Nephron (organoid): ENCODE measurements around the gene GUK1.

ENCODE experiments used
- H3K27ac Mint-ChIP-seq, 3 experiments: 2 replicates each; pipeline ENCODE4 v1.8.0; 2020; ENCODE audit warnings: mixed read lengths in 3 of 3, mild to moderate bottlenecking in 2 of 3, moderate library complexity in 1 of 3
- H3K27me3 Mint-ChIP-seq: 2 replicates; pipeline ENCODE4 v1.8.0; 2021; ENCODE audit warnings: low read depth, mild to moderate bottlenecking, moderate library complexity, mixed read lengths
- H3K36me3 Mint-ChIP-seq: 2 replicates; pipeline ENCODE4 v1.8.0; 2020; ENCODE audit warnings: low read depth, mixed read lengths
- H3K4me1 Mint-ChIP-seq: 2 replicates; pipeline ENCODE4 v1.8.0; 2020; ENCODE audit warnings: mixed read lengths
- H3K4me3 Mint-ChIP-seq, 3 experiments: 2 replicates each; pipeline ENCODE4 v1.8.0; 2020; ENCODE audit warnings: mild to moderate bottlenecking in 3 of 3, mixed read lengths in 3 of 3, moderate library complexity in 2 of 3
- H3K9me3 Mint-ChIP-seq: 2 replicates; pipeline ENCODE4 v1.8.0; 2020; ENCODE audit warnings: mixed read lengths
- TF ChIP-seq, protein P1 (sequence below), 3 experiments: fragments of 200-600 bp; sonication (generic); IDR thresholded peaks; one replicate each; pipeline ENCODE4 v1.5.0; 2021; ENCODE audit warnings: antibody characterized with exemption in 3 of 3; ENCODE audit not compliant: unreplicated experiment in 3 of 3

Gene GUK1

DNA sequence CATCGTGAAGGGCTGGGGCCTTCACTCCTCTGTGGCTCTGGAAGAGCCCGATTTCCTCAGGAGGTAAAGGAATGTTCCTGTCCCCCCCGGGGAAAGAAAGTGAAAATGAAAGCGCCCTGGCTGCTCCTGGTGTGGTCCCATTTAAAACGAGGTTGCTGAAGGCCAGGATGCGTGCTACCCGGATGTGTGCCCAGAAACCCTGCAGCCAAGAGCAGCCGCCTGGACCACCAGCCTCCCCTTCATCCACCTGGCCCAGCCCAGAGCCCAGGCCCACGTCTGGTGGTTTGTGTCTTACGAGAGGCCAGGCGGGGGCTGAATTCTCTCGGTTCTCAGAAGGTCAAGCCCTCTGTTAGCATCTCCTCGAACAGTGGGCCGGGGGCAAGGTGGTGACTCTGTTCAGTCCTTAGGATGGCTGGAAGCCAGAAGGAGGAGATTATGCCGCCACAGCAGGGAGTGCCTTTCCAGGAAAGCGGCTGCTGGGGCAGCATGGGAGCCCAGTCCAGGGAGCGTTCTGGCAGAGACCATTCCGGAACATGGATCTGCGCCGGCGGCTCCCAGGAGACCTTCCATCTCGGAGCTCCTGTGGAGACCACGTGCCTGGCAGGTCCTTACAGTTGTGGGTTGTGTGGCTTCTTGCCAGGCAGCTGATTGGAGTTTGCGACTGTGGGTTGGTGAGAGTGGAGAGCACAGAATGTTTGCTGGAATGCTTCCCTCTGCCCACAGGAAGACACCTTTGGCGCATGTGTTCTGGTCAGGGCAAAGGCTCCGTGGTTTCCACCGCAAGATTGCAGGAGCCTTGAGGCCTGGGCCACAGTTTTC, 1.4 kb downstream of the GUK1 start:
- H3K4me1 Mint-ChIP-seq = peaks cover 24% of the 10 kb centered on the region
- TF ChIP-seq, protein P1, sequence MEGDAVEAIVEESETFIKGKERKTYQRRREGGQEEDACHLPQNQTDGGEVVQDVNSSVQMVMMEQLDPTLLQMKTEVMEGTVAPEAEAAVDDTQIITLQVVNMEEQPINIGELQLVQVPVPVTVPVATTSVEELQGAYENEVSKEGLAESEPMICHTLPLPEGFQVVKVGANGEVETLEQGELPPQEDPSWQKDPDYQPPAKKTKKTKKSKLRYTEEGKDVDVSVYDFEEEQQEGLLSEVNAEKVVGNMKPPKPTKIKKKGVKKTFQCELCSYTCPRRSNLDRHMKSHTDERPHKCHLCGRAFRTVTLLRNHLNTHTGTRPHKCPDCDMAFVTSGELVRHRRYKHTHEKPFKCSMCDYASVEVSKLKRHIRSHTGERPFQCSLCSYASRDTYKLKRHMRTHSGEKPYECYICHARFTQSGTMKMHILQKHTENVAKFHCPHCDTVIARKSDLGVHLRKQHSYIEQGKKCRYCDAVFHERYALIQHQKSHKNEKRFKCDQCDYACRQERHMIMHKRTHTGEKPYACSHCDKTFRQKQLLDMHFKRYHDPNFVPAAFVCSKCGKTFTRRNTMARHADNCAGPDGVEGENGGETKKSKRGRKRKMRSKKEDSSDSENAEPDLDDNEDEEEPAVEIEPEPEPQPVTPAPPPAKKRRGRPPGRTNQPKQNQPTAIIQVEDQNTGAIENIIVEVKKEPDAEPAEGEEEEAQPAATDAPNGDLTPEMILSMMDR (IDR thresholded peaks at IDR 0.05; ENCODE audit: unreplicated experiment in 3 of 3) = no peak
- no peaks in the 10 kb centered on the region for H3K9me3 Mint-ChIP-seq

DNA sequence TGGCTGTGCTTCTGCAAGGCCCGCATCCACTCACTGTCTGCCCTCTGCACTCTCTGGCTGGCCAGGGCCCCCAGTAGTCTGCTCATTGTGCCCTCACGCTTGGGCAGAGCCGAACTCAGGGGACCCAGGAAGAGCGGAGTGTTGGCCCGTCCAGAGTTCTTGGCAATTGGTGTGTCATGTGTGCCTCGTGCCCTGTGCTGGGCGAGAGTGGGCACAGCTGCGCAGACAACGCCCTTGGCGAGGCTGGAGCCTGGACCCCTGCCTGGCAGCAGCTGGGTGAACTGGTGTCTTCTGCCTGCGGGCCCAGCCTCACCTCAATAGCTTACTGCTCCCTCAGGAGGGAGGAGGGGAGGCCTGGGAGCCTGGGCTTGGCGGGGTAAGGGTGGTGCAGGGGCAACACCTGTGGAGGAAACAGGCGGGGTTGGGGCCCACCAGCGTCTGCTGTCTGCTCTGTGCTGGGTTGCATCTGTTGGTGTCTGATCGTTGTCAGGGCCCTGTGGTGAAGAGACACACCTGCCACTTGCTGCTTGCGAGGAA, 2.1 kb downstream of the GUK1 start:
- Mint-ChIP-seq H3K9me3 (no peaks in the 10 kb centered on the region), H3K4me3 (peak overlapping the region; percentile 89 to 94 (median 91)), H3K27me3 (peaks cover 6% of the 10 kb centered on the region), H3K4me1 (peaks cover 24% of the 10 kb centered on the region), H3K27ac (no peak overlapping the region), H3K36me3 (no peaks in the 10 kb centered on the region)
- TF ChIP-seq, protein P1 (IDR thresholded peaks at IDR 0.05; ENCODE audit: unreplicated experiment in 3 of 3) = no peak

More for the DNA sequence above, 1.4 kb downstream of the GUK1 start:
- Mint-ChIP-seq H3K27ac (peak overlapping the region; percentile 38 to 65 (median 55)), H3K36me3 (no peaks in the 10 kb centered on the region), H3K27me3 (peaks cover 11% of the 10 kb centered on the region), H3K4me3 (peak overlapping the region; percentile 89 to 94 (median 91))

DNA sequence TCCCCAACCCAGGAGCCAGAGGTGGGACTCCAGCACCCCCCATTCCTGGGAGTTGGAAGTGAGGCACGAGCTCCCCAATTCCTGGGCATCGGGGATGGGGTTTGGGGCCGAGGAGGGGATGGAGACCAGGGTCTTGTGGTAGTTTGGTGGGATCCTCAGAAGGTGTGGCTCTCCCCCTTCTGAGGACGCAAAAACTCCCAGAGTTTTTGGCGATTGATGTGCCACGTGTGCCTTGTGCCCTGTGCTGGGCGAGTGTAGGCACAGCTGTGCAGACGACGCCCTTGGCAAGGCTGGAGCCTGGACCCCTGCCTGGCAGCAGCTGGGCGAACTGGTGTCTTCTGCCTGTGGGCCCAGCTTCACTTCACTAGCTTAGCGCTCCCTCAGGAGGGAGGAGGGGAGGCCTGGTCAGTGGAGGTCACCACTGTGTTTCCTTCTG, 2.6 kb downstream of the GUK1 start:
- Mint-ChIP-seq H3K27me3 (peaks cover under 1% of the 10 kb centered on the region), H3K4me3 (peak overlapping the region; percentile 50 to 91 (median 73)), H3K4me1 (peaks cover 24% of the 10 kb centered on the region), H3K27ac (no peak overlapping the region), H3K36me3 (no peaks in the 10 kb centered on the region), H3K9me3 (no peaks in the 10 kb centered on the region)
- TF ChIP-seq, protein P1 (IDR thresholded peaks at IDR 0.05; ENCODE audit: unreplicated experiment in 3 of 3) = no peak

DNA sequence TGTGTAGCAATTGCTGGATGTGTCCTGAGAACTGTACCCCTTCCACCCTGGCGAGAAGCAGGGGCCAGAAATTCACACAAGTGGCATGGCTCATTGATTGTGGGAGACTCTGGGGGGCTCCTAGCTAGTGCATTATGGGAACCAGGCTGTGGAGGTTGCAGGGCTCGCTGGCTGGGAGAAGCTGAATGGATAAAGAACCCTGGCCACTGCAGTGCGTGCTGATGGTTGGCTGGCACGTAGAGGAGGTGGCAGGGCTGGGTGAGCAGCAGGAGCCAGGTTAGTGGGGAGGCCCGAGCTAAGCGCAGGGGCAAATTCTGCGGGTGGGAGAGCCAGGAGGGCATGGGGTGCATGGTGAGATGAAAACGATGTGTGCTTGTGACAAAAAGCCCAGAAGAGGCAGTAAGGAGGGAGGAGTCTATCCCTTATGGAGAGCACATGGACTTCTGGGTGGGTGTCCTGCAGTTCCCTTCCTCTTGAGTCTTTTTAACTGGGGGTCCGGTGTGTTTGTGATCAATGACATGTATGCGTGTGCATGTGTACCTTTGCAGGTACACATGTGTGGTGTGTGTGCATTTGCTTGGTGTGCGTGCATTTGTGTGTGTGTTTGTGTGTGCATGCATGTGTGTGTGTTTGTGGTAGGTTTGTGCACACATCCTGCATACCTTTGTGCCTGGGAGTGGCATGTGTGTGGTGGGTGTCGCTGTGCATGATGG, 3.6 kb downstream of the GUK1 start:
- Mint-ChIP-seq H3K36me3 (no peaks in the 10 kb centered on the region), H3K9me3 (no peaks in the 10 kb centered on the region), H3K4me1 (peaks cover 24% of the 10 kb centered on the region), H3K27ac (peak overlapping the region in 1 of 3 experiments; percentile 26), H3K4me3 (peak overlapping the region; percentile 50 to 91 (median 73)), H3K27me3 (no peaks in the 10 kb centered on the region)
- TF ChIP-seq, protein P1 (IDR thresholded peaks at IDR 0.05; ENCODE audit: unreplicated experiment in 3 of 3) = no peak

DNA sequence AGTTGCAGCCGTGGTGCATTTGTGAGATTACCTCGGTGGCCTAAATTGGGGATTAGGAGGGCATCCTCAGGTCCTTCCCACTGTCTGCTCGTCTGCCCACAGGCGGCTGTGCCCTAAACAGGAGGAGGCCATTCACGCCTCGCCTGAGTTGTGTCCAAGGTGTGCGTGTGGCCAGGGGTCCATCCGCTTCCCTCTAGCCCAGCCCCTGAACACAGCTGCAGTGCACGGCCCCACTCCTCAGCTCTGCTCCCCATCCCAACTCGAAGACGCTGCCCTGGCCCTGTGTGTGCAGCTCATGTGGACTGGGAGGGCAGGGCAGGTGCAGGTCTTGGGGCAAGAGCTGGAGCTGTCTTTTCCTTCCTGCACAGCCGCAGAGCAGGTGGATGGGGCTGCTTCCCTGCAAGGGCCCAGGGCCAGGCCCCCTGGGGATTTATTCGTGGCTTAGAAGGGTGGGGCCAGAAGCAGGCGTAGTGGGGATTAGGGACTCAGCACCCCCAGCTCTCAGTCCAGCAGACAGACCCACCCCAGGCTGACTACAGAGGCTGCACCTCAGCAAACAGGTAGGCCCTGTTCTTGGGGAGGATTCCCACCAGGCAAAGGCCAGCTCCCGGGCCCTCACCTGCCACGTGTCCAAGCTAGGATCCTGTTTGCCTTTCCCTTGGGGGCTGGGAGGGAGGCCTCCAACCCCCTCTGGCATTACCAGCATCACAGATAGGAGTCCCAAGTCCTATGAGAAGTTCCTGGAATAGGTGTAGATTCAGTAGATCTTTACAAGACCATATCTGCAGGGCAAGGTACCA, 4.3 kb downstream of the GUK1 start:
- Mint-ChIP-seq H3K9me3 (no peaks in the 10 kb centered on the region), H3K4me3 (peak overlapping the region in 2 of 3 experiments; percentile 45 to 91), H3K27ac (no peak overlapping the region), H3K4me1 (peaks cover 24% of the 10 kb centered on the region), H3K36me3 (no peaks in the 10 kb centered on the region), H3K27me3 (no peaks in the 10 kb centered on the region)
- TF ChIP-seq, protein P1 (IDR thresholded peaks at IDR 0.05; ENCODE audit: unreplicated experiment in 3 of 3) = no peak
